Transverse colon (tissue), 4 donors: Measurements from ENCODE around the gene ARSD.

Experiments used
- EP300 ChIP-seq: sonication (generic); formaldehyde crosslinking; IDR thresholded peaks from one replicate; pipeline ENCODE4 v1.6.1; 2017; ENCODE audit warnings: antibody characterized with exemption, low read depth
- POLR2A ChIP-seq: fragments of 450-650 bp; IDR thresholded peaks from one replicate; pipeline ENCODE4 v1.6.1; 2016; ENCODE audit warnings: antibody characterized with exemption, mild to moderate bottlenecking, moderate library complexity
- POLR2AphosphoS5 ChIP-seq, 3 donors: sonication (generic); formaldehyde crosslinking; IDR thresholded peaks; one replicate each; pipeline ENCODE4 v1.6.1; 2016; ENCODE audit warnings: antibody characterized with exemption in 3 of 3
- TF ChIP-seq, protein P1 (sequence below), 5 experiments: fragments of 200-600 bp in 3 of 5; fragments of 450-650 bp in 2 of 5; sonication (generic) in 3 of 5; IDR thresholded peaks; 1 replicate in 2 of 5; 2 replicates in 3 of 5; pipeline ENCODE4 v1.5.1; 2016 to 2017; ENCODE audit warnings: antibody characterized with exemption in 5 of 5, inconsistent platforms in 3 of 5, mild to moderate bottlenecking in 2 of 5, moderate library complexity in 1 of 5

GRCh38 chrX:2867206-2867605 is 61.9 kb downstream of the ARSD start:
- TF ChIP-seq EP300 (no peak), POLR2A (no peak), POLR2AphosphoS5 (IDR thresholded peaks at IDR 0.05) (no peak)
- TF ChIP-seq, protein P1, sequence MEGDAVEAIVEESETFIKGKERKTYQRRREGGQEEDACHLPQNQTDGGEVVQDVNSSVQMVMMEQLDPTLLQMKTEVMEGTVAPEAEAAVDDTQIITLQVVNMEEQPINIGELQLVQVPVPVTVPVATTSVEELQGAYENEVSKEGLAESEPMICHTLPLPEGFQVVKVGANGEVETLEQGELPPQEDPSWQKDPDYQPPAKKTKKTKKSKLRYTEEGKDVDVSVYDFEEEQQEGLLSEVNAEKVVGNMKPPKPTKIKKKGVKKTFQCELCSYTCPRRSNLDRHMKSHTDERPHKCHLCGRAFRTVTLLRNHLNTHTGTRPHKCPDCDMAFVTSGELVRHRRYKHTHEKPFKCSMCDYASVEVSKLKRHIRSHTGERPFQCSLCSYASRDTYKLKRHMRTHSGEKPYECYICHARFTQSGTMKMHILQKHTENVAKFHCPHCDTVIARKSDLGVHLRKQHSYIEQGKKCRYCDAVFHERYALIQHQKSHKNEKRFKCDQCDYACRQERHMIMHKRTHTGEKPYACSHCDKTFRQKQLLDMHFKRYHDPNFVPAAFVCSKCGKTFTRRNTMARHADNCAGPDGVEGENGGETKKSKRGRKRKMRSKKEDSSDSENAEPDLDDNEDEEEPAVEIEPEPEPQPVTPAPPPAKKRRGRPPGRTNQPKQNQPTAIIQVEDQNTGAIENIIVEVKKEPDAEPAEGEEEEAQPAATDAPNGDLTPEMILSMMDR (IDR thresholded peaks at IDR 0.05) = no peak
